GM19452 (cell line): ENCODE data around the gene APOL3.
"Not testable (repeated sequence)": the region's sequence is repeated elsewhere in the genome, so short reads cannot be mapped to it uniquely, and the experiment has no call there.

Experiments
- ATAC-seq: cut with Tn5 transposase; IDR thresholded peaks from one replicate; pipeline ENCODE4 v1.9.1; 2021; ENCODE audit not compliant: unreplicated experiment

The APOL3 gene

GRCh38 chr22:36193577-36193976 is 33.0 kb upstream of the APOL3 start:
- no peak for ATAC-seq

DNA sequence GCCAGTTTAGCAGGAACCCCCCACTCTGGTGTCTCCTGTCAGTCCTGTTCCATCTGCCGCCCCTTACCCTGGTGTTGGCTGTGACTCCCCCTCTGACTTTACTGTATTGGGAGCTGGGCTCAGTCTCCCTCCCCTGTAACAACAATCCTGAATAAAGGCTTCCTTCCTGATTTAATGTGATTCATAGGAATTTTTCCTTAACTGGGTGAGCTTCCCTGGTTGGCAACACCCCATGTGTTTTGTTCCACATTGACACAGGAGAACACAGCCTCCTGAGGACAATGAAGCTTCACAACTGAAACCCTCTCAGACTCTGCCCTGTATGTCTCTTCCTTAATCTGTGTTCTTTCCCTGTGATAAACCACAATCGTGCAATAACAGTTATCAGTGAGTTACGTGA is 32.6 kb upstream of the APOL3 start:
- no peak for ATAC-seq

DNA sequence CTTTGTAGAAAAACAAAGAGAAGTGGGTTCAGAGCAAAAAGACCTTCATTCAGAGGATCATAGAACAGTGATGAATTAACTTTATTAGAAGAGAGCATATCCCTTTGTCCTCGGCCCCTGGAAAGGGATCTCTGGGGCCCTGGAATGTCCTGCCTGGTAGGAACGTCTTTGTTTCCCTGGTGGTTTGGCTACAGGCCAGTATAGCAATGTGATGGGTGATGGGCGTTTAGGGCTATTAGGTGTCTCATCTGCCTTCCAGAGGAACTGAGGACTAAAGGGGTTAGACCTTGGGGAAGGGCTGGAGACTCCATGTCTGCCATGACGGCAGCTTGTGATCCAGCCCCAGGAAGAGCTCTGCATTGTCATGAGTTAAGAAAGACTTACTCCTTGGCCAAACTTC is 32.0 kb upstream of the APOL3 start:
- ATAC-seq = no peak

GRCh38 chr22:36191106-36191836 is 30.7 kb upstream of the APOL3 start:
- no peak for ATAC-seq

DNA sequence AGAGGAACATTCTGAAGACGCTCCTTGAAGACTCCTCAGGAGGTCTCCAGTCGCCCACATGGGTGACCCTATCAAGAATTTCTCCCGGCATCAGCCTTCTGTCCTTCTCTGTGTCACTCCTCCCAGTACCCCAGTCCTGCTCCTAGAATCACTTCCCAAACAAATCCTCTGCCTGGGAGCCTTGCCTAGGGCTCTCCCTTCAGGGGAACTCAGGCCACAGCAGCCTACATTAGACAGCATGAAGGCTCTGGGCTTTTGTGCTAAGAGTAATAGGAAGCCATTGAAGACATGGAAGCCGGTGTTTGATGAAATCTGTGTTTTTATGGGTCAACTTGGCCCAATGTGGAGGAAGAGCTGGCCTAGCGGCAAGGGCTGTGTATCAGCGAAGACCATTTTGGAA is 27.3 kb upstream of the APOL3 start:
- ATAC-seq = not testable (repeated sequence)

DNA sequence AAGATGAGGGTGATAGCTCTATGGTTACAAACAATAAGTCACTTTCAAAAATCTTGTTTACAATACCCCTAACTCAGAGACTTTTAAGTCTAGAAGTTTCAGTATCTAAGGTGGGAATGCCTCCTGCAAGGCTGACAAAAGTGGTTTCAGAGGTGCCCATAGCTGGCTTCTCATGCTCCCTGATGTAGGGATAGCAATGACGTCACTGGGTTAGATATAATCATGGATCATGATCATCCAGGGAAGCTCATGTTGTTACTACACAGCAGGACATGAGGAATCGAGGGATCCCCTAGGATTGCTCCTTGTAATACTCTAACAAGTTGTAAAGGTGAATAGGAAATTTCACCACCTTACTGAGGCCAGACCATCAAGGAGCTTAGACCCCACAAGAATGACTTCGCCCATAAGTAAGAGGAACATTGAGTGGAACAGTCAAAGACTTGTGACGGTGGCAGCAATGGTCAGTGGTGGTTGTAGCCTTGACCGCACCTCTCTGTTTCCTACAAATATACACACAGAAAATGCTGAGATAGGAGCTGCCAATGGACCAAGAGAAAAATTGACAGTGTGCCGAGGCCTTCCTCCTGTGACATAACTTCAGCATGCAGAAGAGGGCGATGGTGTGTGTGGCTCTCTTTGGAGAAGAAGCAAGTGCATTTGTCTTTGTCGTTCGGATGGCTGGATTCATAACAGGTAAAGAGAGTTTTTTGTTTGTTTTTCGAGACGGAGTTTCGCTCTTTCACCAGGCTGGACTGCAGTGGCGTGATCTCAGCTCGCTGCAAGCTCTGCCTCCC is 25.5 kb upstream of the APOL3 start:
- ATAC-seq = no peak

DNA sequence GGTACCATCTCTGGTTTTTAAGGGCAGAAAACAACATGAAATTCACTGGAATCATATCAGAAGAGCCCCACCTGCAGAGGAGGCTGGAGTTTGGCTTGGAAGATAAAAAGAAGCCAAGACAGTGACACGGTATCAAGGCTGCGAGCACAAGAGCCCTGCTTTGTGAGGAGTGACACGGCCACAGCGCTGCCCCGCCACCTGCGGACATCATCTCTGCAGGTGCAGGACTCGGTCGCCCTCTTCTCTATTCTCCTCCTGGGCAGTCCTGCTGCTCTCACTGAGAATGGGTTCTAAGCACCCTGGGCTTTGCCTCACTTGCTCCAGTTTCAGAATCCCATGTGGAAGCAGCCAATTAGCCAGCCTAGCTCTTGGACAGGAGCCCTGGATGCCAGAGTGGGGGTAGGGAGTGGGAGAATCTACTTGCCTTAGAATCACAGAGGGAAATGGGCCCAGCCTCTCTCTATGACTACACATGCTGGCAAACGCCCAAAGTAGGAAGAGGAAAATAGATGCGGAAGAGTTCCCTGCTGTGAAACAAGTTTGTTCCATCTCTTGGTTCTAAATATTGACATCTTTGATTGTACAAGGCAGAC is 24.0 kb upstream of the APOL3 start:
- no peak for ATAC-seq

GRCh38 chr22:36183446-36183845 is 22.9 kb upstream of the APOL3 start:
- no peak for ATAC-seq

DNA sequence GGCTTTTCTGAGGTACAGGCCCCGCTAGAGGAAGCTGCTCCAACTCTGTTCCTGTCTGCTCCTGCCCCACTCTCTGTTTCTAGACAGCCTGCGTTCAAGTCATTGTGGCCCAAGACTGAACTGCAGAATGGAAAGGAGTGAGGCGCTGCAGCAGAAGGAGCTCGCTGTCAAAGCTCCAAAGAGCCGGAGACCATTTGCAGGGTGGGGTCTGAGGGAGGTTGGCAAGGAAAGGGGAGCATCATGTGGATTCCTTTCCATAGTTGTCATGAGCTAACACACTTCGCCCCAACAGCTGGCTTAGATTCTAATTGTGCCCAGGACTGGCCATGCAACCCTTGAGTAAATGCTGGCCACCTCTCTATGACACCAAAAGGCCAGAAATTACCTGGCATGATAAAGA is 22.3 kb upstream of the APOL3 start:
- no peak for ATAC-seq

DNA sequence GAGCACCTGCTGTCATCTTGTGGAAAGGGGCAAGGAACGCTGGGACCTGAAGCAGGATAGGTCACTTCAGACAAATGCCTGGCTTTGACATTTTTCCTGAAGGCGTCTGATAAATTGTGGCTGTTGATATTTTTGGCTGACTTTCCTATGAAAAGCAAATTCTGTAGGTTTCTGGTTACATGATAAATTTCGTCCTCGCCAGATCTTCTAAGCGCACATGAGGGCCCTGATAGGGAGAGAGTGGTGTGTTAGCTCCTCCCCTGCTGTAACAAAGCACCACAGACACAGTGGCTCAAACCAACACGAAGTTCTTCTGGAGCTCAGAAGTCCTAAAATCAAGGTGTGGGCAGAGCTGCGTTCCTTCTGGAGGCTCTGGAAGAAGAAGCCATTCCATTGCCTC is 21.5 kb upstream of the APOL3 start:
- no peak for ATAC-seq

DNA sequence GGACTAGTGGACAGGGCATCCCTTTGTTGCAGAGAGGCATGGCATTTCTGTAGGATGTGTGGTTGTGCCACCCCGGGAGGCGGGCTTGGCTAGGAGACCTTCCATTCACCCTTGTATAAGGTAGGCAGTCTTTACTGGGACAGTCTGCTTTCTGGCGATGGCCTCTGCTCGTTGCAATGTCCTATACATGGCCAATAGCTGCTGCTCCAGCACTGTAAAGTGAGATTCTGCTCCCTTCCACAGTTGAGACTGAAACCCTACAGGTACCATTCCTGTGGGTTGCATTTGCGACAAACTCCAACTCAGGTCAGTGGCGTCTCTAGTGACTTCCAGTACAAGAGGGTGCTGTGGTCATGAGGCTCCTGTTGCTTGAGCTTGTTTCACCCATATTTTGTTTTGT is 20.4 kb upstream of the APOL3 start:
- ATAC-seq = no peak

GRCh38 chr22:36180038-36180880 is 19.7 kb upstream of the APOL3 start:
- no peak for ATAC-seq

GRCh38 chr22:36177160-36177559 is 16.6 kb upstream of the APOL3 start:
- no peak for ATAC-seq

DNA sequence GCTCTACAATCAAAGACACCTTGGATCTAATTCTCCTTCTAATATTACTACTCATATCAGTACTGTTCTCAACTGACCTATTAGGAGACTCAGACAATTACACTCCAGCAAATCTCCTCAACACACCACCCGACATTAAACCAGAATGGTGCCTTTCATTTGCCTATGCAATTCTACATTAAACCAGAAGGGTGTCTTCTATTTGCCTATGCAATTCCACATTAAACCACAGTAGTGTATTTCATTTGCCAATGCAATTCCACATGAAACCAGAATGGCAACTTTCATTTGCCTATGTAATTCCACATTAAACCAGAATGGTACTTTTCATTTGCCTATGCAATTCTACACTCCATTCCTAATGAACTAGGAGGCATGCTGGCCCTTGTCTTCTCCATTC is 15.3 kb upstream of the APOL3 start:
- ATAC-seq = no peak

- no peak for ATAC-seq
Observed at GRCh38 chr22:36171941-36172340, 11.4 kb upstream of the APOL3 start.

DNA sequence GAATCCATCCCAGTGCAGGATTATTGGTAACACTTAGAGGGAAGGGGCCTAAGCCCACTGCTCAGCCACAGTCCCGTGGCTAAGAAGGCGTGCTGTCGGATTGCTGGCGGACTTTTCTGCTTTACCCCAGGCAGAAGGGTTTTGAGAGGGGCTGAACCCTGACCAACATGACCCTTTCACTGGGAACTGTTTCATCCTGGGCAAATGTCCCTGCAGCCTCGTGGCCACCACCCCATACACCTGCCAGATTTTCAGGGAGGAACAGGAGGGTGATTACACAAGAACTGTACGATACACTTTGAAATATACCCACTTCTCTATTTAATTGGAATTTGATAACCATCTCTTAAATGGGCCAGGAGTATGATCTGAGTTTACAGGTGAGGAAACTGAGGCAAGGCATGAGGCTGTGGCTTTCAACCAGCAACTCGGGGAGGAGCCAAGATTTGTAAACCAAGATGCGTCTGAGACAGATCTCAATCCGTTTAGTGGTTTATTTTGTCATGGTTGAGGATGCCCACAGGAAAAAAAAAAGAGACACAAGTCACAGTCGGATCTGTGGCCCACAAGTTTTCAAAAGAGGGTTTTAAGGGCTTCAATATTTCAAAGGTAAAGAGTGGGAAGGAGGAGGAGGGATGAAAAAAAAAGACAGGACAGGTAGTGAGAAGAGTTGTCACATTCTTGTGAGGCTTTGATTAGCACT is 6.1 kb upstream of the APOL3 start:
- ATAC-seq = no peak

DNA sequence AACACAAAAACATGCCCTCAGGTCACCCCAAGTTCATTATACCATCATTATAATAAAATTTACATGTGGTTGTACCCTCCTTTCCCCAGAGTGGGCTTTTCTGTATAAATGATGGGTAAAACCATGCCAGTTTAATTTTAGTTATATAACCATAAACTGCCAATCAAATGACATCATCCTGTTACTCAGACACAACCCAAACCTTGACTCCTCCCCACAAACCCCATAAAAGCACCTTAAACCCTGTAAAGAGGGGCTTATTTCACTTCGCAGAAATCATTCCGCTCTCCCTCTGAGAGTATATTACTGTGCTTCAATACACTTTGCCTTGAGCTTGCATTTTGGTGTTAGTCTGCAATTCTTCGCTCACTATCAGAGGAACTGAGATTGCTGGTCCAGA is 5.5 kb upstream of the APOL3 start:
- no peak for ATAC-seq

DNA sequence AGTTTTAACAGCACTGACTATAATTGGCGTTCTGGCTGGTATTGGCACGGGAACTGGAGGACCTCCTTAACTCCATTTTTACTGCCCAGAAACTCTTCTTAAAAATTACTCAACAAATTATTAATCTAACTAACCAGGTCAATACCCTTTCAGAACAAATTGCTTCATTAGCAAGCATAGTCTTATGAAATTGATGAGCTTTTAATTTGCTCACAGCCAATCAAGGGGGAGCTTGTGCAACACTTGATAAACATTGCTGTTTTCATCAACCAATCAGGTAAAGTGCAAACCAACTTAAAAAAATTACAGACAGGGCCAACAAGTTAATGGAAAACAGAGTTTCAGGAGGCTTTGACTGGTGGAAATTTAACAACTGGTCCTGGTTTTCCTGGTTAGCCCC is 4.6 kb upstream of the APOL3 start:
- ATAC-seq = no peak

GRCh38 chr22:36164621-36165020 is 4.1 kb upstream of the APOL3 start:
- no peak for ATAC-seq

- no peak for ATAC-seq
Observed at GRCh38 chr22:36163497-36163896, 2.9 kb upstream of the APOL3 start.
